Endodermal cell (in vitro differentiated cells): ENCODE measurements around the gene PTMA. TPM values are rescaled to one million over a fixed set of nuclear protein-coding genes. Genes with fewer than 3 reads are reported as not detected.

Source experiments
- DNase-seq: peaks from one replicate; pipeline ENCODE4 v3.0.0-alpha.2; 2017
- H3K27ac ChIP-seq: 2 replicates; pipeline ENCODE4 v1.5.1; 2013; ENCODE audit warnings: mild to moderate bottlenecking, low read depth, low read length, moderate library complexity
- H3K27me3 ChIP-seq: 2 replicates; pipeline ENCODE4 v1.6.1; 2013; ENCODE audit warnings: mild to moderate bottlenecking, low read length, moderate library complexity; ENCODE audit not compliant: insufficient read depth, control insufficient read depth, poor library complexity, severe bottlenecking
- H3K36me3 ChIP-seq: 2 replicates; pipeline ENCODE4 v1.7.0; 2013; ENCODE audit warnings: mild to moderate bottlenecking, low read length, moderate library complexity; ENCODE audit not compliant: control insufficient read depth, insufficient read depth
- H3K4me1 ChIP-seq: one replicate; pipeline ENCODE4 v1.7.0; 2013; ENCODE audit warnings: low read length; ENCODE audit not compliant: control insufficient read depth, insufficient read depth
- H3K4me3 ChIP-seq: 2 replicates; pipeline ENCODE4 v1.5.1; 2013; ENCODE audit warnings: mild to moderate bottlenecking, low read length, moderate library complexity
- H3K9ac ChIP-seq: 2 replicates; pipeline ENCODE4 v1.6.1; 2013; ENCODE audit warnings: mild to moderate bottlenecking, low read length, moderate library complexity; ENCODE audit not compliant: poor library complexity, severe bottlenecking; ENCODE audit errors: extremely low read depth
- H3K9me3 ChIP-seq: 2 replicates; pipeline ENCODE4 v1.6.1; 2013; ENCODE audit warnings: mild to moderate bottlenecking, low read length, moderate library complexity; ENCODE audit not compliant: control insufficient read depth
- H3K27ac Mint-ChIP-seq: 2 replicates; pipeline ENCODE4 v1.8.0; 2020; ENCODE audit warnings: mixed read lengths
- H3K27me3 Mint-ChIP-seq: 2 replicates; pipeline ENCODE4 v1.8.0; 2021; ENCODE audit warnings: mild to moderate bottlenecking, mixed read lengths; ENCODE audit not compliant: insufficient read depth
- H3K36me3 Mint-ChIP-seq: 2 replicates; pipeline ENCODE4 v1.8.0; 2020; ENCODE audit warnings: low read depth, mixed read lengths
- H3K4me1 Mint-ChIP-seq: 2 replicates; pipeline ENCODE4 v1.8.0; 2020; ENCODE audit warnings: mixed read lengths
- H3K4me3 Mint-ChIP-seq: 2 replicates; pipeline ENCODE4 v1.8.0; 2020; ENCODE audit warnings: mild to moderate bottlenecking, moderate library complexity, mixed read lengths
- H3K9me3 Mint-ChIP-seq: 2 replicates; pipeline ENCODE4 v1.8.0; 2020; ENCODE audit warnings: mild to moderate bottlenecking, mixed read lengths
- CTCF ChIP-seq: fragments of 200-600 bp; sonication (generic); conservative IDR thresholded peaks from 2 replicates; pipeline ENCODE4 v1.5.0; 2021; ENCODE audit warnings: antibody characterized with exemption, mild to moderate bottlenecking
- WGBS, 2 experiments: methylation state at CpG; one replicate each; pipeline versions ENCODE4 v1.1.5 to v1.1.7; 2013; ENCODE audit warnings: missing lambda C conversion rate in 2 of 2, mixed read lengths in 1 of 2; ENCODE audit not compliant: insufficient coverage in 1 of 2, insufficient read length in 1 of 2; 5-methylcytosine and 5-hydroxymethylcytosine counted together
- total RNA-seq, 2 donors: library from RNA; stranded (reverse); fragmentation: NEBNext Ultra II Directional in 1 of 2; extraction: Animal tissue kit (Norgen Biotek cat#: 25700) in 1 of 2; gene quantifications; 2 replicates in 1 of 2; 3 replicates in 1 of 2; pipeline ENCODE4 v1.2.1, GENCODE V29; 2021

Gene PTMA
- total RNA-seq, 2 donors from 2014 or later = 1,233 to 1,450 TPM

GRCh38 chr2:231673348-231673770 lies 35.0 kb upstream of the PTMA start:
- no peaks in the 10 kb centered on the region for H3K9me3 Mint-ChIP-seq
- 9% methylated on average over 6 of the region's 6 CpGs; no CpG with 5 or more reads in 1 of the 2 experiments for WGBS, 2 experiments
- Histone ChIP-seq H3K27me3 (no peaks in the 10 kb centered on the region), H3K27ac (peak overlapping the region; percentile 32), H3K36me3 (no peaks in the 10 kb centered on the region), H3K4me1 (peaks cover 12% of the 10 kb centered on the region), H3K9ac (no peak overlapping the region), H3K9me3 (no peaks in the 10 kb centered on the region), H3K4me3 (peak overlapping the region; percentile 80)
- H3K4me1 Mint-ChIP-seq = peaks cover 19% of the 10 kb centered on the region
- H3K4me3 Mint-ChIP-seq = peak overlapping the region; percentile 56
- H3K27ac Mint-ChIP-seq = peak overlapping the region; percentile 84
- TF ChIP-seq CTCF = no peak
- H3K36me3 Mint-ChIP-seq = no peaks in the 10 kb centered on the region
- H3K27me3 Mint-ChIP-seq = no peaks in the 10 kb centered on the region
- peak; percentile 99 for DNase-seq

GRCh38 chr2:231674587-231675338 lies 33.6 kb upstream of the PTMA start:
- Mint-ChIP-seq H3K36me3 (no peaks in the 10 kb centered on the region), H3K27me3 (no peaks in the 10 kb centered on the region), H3K9me3 (no peaks in the 10 kb centered on the region), H3K27ac (peak overlapping the region; percentile 84), H3K4me3 (no peak overlapping the region), H3K4me1 (peaks cover 20% of the 10 kb centered on the region)
- WGBS, 2 experiments = 33 to 51% methylated on average over 6 to 20 of the region's 20 CpGs
- Histone ChIP-seq H3K9me3 (no peaks in the 10 kb centered on the region), H3K4me1 (peaks cover 12% of the 10 kb centered on the region), H3K27ac (no peak overlapping the region), H3K4me3 (no peak overlapping the region), H3K36me3 (no peaks in the 10 kb centered on the region), H3K27me3 (no peaks in the 10 kb centered on the region), H3K9ac (no peak overlapping the region)
- peak; percentile 97 for DNase-seq
- TF ChIP-seq CTCF = peak; percentile 92

- H3K9ac ChIP-seq = no peak overlapping the region
- TF ChIP-seq CTCF = no peak
- Mint-ChIP-seq H3K4me3 (no peak overlapping the region), H3K27me3 (no peaks in the 10 kb centered on the region), H3K36me3 (no peaks in the 10 kb centered on the region), H3K27ac (peak overlapping the region; percentile 2), H3K4me1 (peaks cover 23% of the 10 kb centered on the region), H3K9me3 (no peaks in the 10 kb centered on the region)
- no peaks in the 10 kb centered on the region for H3K27me3 ChIP-seq
- H3K36me3 ChIP-seq = no peaks in the 10 kb centered on the region
- H3K9me3 ChIP-seq = no peaks in the 10 kb centered on the region
- no peak overlapping the region for H3K27ac ChIP-seq
- 90 to 92% methylated on average over 2 to 6 of the region's 6 CpGs for WGBS, 2 experiments
- no peak overlapping the region for H3K4me3 ChIP-seq
- no peak for DNase-seq
- peaks cover 15% of the 10 kb centered on the region for H3K4me1 ChIP-seq
Observed at GRCh38 chr2:231676243-231676642, 32.1 kb upstream of the PTMA start.
